ENCODE data around the gene HOXD4.

Gene HOXD4

GRCh38 chr2:176123411-176124109, 27.8 kb upstream of the HOXD4 start:
- Histone ChIP-seq H3K4me3 (peak overlapping the region; percentile 51 to 57), H3K36me3 (no peaks in the 10 kb centered on the region), H3K9me3 (no peaks in the 10 kb centered on the region), H3K4me1 (peaks cover 0 to 29% (median 20%) of the 10 kb centered on the region in 4 donors), H3K27ac (peak overlapping the region in 1 of 2 donors; percentile 54), H3K27me3 (peaks cover 8 to 85% of the 10 kb centered on the region in 2 donors)
- intact Hi-C loops (cut with DNase I; ENCODE audit: low total_unique reads) = no loop called here
- TF ChIP-seq CTCF (IDR thresholded peaks at IDR 0.05) = no peak
- no peak for DNase-seq

GRCh38 chr2:176124110-176124946, 27.0 kb upstream of the HOXD4 start:
- TF ChIP-seq CTCF (IDR thresholded peaks at IDR 0.05) = no peak
- Histone ChIP-seq H3K4me1 (peaks cover 0 to 36% (median 28%) of the 10 kb centered on the region in 4 donors), H3K9me3 (no peaks in the 10 kb centered on the region), H3K4me3 (peak overlapping the region; percentile 51 to 57), H3K36me3 (no peaks in the 10 kb centered on the region), H3K27me3 (peaks cover 8 to 85% of the 10 kb centered on the region in 2 donors), H3K27ac (no peak overlapping the region)
- DNase-seq = no peak
- intact Hi-C loops (cut with DNase I; ENCODE audit: low total_unique reads) = no loop called here

- no peak for TF ChIP-seq CTCF (IDR thresholded peaks at IDR 0.05)
- Histone ChIP-seq H3K4me3 (no peak overlapping the region), H3K4me1 (peaks cover 0 to 45% (median 32%) of the 10 kb centered on the region in 4 donors), H3K36me3 (no peaks in the 10 kb centered on the region), H3K27me3 (peaks cover 8 to 83% of the 10 kb centered on the region in 2 donors), H3K9me3 (no peaks in the 10 kb centered on the region), H3K27ac (no peak overlapping the region)
- intact Hi-C loops (cut with DNase I; ENCODE audit: low total_unique reads) = loop anchor here (5.0 kb wide), 2 partner anchors 332 to 512 kb away; no protein-coding TSS in a partner anchor
- no peak for DNase-seq
These were observed 26.2 kb upstream of the HOXD4 start for GRCh38 chr2:176124947-176125771.

GRCh38 chr2:176125772-176126054, 25.6 kb upstream of the HOXD4 start:
- H3K9me3 ChIP-seq = no peaks in the 10 kb centered on the region
- H3K4me1 ChIP-seq = peaks cover 0 to 50% (median 34%) of the 10 kb centered on the region in 4 donors
- intact Hi-C loops (cut with DNase I; ENCODE audit: low total_unique reads) = loop anchor here (5.0 kb wide), 2 partner anchors 332 to 512 kb away; no protein-coding TSS in a partner anchor
- H3K4me3 ChIP-seq = no peak overlapping the region
- DNase-seq = no peak
- no peak for TF ChIP-seq CTCF (IDR thresholded peaks at IDR 0.05)
- H3K36me3 ChIP-seq = no peaks in the 10 kb centered on the region
- H3K27ac ChIP-seq = no peak overlapping the region
- peaks cover 8 to 83% of the 10 kb centered on the region in 2 donors for H3K27me3 ChIP-seq
